ENCODE data around the gene NPPC. TPM values are rescaled to one million over a fixed set of nuclear protein-coding genes. Genes with fewer than 3 reads are reported as not detected.
"Not testable (repeated sequence)": the region's sequence is repeated elsewhere in the genome, so short reads cannot be mapped to it uniquely, and the experiment has no call there.

The NPPC gene
- total RNA-seq, 1 donor from 2014 or later: 2.1 TPM

GRCh38 chr2:231884438-231885140 lies 41.6 kb downstream of the NPPC start:
- no peak for ATAC-seq

GRCh38 chr2:231883468-231883881 lies 42.7 kb downstream of the NPPC start:
- no peak for ATAC-seq

GRCh38 chr2:231882646-231883045 lies 43.5 kb downstream of the NPPC start:
- no peak for ATAC-seq

- not testable (repeated sequence) for ATAC-seq
Measured at GRCh38 chr2:231880371-231880770, 45.8 kb downstream of the NPPC start.

- no peak for ATAC-seq
Measured at GRCh38 chr2:231879216-231879615, 47.0 kb downstream of the NPPC start.

GRCh38 chr2:231877533-231878456 lies 48.4 kb downstream of the NPPC start:
- ATAC-seq: peak; percentile 59

- no peak for ATAC-seq
Measured at GRCh38 chr2:231874944-231875343, 51.3 kb downstream of the NPPC start.

Other genes with a start within 250 kb of the NPPC start
- 924 TPM for gene PTMA, start 217.9 kb downstream of the NPPC start, total RNA-seq
- 18.5 TPM for gene PDE6D, start 145.1 kb downstream of the NPPC start, total RNA-seq
- gene COPS7B, start 140.0 kb downstream of the NPPC start, total RNA-seq: 16.8 TPM
- 25.0 TPM for gene DIS3L2, start 35.3 kb upstream of the NPPC start, total RNA-seq

Data from esophagus mucosa (tissue), 1 donor.